ENCODE data around the gene GJA3.

GRCh38 chr13:20170921-20171320, 10.1 kb upstream of the GJA3 start:
- TF ChIP-seq ELF4 (IDR thresholded peaks at IDR 0.05) (no peak), BHLHE40 (IDR thresholded peaks at IDR 0.05; ENCODE audit: borderline replicate concordance) (no peak), NFRKB (IDR thresholded peaks at IDR 0.05) (no peak), FOXM1 (IDR thresholded peaks at IDR 0.05; ENCODE audit: borderline replicate concordance) (no peak), L3MBTL2 (conservative IDR thresholded peaks at IDR 0.05) (no peak), FOXA1 (IDR thresholded peaks at IDR 0.05) (no peak)

Data from HEK293T (cell line).